ENCODE results near the gene IL36RN. TPM values are rescaled to one million over a fixed set of nuclear protein-coding genes. Genes with fewer than 3 reads are reported as not detected.

Gene IL36RN
- total RNA-seq, 2 experiments from 2014 or later, result not detected

GRCh38 chr2:113076954-113077669, 18.1 kb downstream of the IL36RN start:
- Histone ChIP-seq H2AFZ (ENCODE audit: low read length) (no peak overlapping the region), H3K4me3 (ENCODE audit: low read depth, low read length, poor library complexity, severe bottlenecking) (no peak overlapping the region), H3K27ac (ENCODE audit: low read depth, low read length, poor library complexity, severe bottlenecking) (no peak overlapping the region), H3K9me3 (ENCODE audit: low read length) (no peaks in the 10 kb centered on the region), H3K4me2 (ENCODE audit: low read length) (no peak overlapping the region), H4K20me1 (ENCODE audit: insufficient read depth, low read length) (no peaks in the 10 kb centered on the region), H3K9me2 (ENCODE audit: insufficient read depth, low read length) (no peaks in the 10 kb centered on the region), H3K36me3 (ENCODE audit: insufficient read depth, low read length) (no peaks in the 10 kb centered on the region), H3K4me1 (ENCODE audit: insufficient read depth, low read length, poor library complexity, severe bottlenecking) (no peaks in the 10 kb centered on the region), H3K79me2 (ENCODE audit: insufficient read depth, low read depth, low read length) (no peaks in the 10 kb centered on the region)
- BruUV-seq (replicated peaks), result no TSS peak
- ChIA-PET CTCF (ENCODE audit: unreplicated experiment) (no interaction called here), POLR2A (no interaction called here)
- intact Hi-C loops (cut with micrococcal nuclease; ENCODE audit: unreplicated experiment), result no loop called here
- no peak for TF ChIP-seq CTCF (conservative IDR thresholded peaks at IDR 0.05; ENCODE audit: low read length)
- TF ChIP-seq EZH2phosphoT487 (IDR thresholded peaks at IDR 0.05; ENCODE audit: borderline replicate concordance, low read depth, low read length), result no peak
- no peak for DNase-seq (ENCODE audit: low spot score)

GRCh38 chr2:113077921-113078320, 18.9 kb downstream of the IL36RN start:
- no peak overlapping the region for H3K27ac ChIP-seq (ENCODE audit: low read depth, low read length, poor library complexity, severe bottlenecking)
- DNase-seq (ENCODE audit: low spot score), result no peak
- no peaks in the 10 kb centered on the region for H3K36me3 ChIP-seq (ENCODE audit: insufficient read depth, low read length)
- H3K4me2 ChIP-seq (ENCODE audit: low read length), result no peak overlapping the region
- H3K79me2 ChIP-seq (ENCODE audit: insufficient read depth, low read depth, low read length), result no peaks in the 10 kb centered on the region
- H3K4me3 ChIP-seq (ENCODE audit: low read depth, low read length, poor library complexity, severe bottlenecking), result no peak overlapping the region
- no peaks in the 10 kb centered on the region for H4K20me1 ChIP-seq (ENCODE audit: insufficient read depth, low read length)
- intact Hi-C loops (cut with micrococcal nuclease; ENCODE audit: unreplicated experiment), result no loop called here
- TF ChIP-seq CTCF (conservative IDR thresholded peaks at IDR 0.05; ENCODE audit: low read length), result no peak
- no peak for TF ChIP-seq EZH2phosphoT487 (IDR thresholded peaks at IDR 0.05; ENCODE audit: borderline replicate concordance, low read depth, low read length)
- no TSS peak for BruUV-seq (replicated peaks)
- no peak overlapping the region for H2AFZ ChIP-seq (ENCODE audit: low read length)
- CTCF ChIA-PET (ENCODE audit: unreplicated experiment), result no interaction called here
- no peaks in the 10 kb centered on the region for H3K9me2 ChIP-seq (ENCODE audit: insufficient read depth, low read length)
- no peaks in the 10 kb centered on the region for H3K9me3 ChIP-seq (ENCODE audit: low read length)
- H3K4me1 ChIP-seq (ENCODE audit: insufficient read depth, low read length, poor library complexity, severe bottlenecking), result no peaks in the 10 kb centered on the region
- POLR2A ChIA-PET, result no interaction called here

- Histone ChIP-seq H3K4me3 (ENCODE audit: low read depth, low read length, poor library complexity, severe bottlenecking) (no peak overlapping the region), H4K20me1 (ENCODE audit: insufficient read depth, low read length) (no peaks in the 10 kb centered on the region), H3K4me2 (ENCODE audit: low read length) (no peak overlapping the region), H2AFZ (ENCODE audit: low read length) (no peak overlapping the region), H3K36me3 (ENCODE audit: insufficient read depth, low read length) (no peaks in the 10 kb centered on the region), H3K9me3 (ENCODE audit: low read length) (no peaks in the 10 kb centered on the region), H3K79me2 (ENCODE audit: insufficient read depth, low read depth, low read length) (no peaks in the 10 kb centered on the region), H3K9me2 (ENCODE audit: insufficient read depth, low read length) (no peaks in the 10 kb centered on the region), H3K4me1 (ENCODE audit: insufficient read depth, low read length, poor library complexity, severe bottlenecking) (no peaks in the 10 kb centered on the region), H3K27ac (ENCODE audit: low read depth, low read length, poor library complexity, severe bottlenecking) (no peak overlapping the region)
- no TSS peak for BruUV-seq (replicated peaks)
- POLR2A ChIA-PET, result no interaction called here
- TF ChIP-seq EZH2phosphoT487 (IDR thresholded peaks at IDR 0.05; ENCODE audit: borderline replicate concordance, low read depth, low read length) (no peak), CTCF (conservative IDR thresholded peaks at IDR 0.05; ENCODE audit: low read length) (no peak)
- CTCF ChIA-PET (ENCODE audit: unreplicated experiment), result no interaction called here
- no peak for DNase-seq (ENCODE audit: low spot score)
- intact Hi-C loops (cut with micrococcal nuclease; ENCODE audit: unreplicated experiment), result no loop called here
Observed at GRCh38 chr2:113078350-113078839, 19.4 kb downstream of the IL36RN start.

All from OCI-LY7 (cell line).